AG09309 (cell line): ENCODE results near the gene HAO1.

ENCODE experiments used
- DNase-seq: peaks from one replicate; pipeline ENCODE4 v3.0.0-alpha.2; 2010; ENCODE audit warnings: low read depth
- H3K4me3 ChIP-seq: 2 replicates; pipeline ENCODE4 v1.5.1; 2011; ENCODE audit warnings: mild to moderate bottlenecking, low read depth, low read length, moderate library complexity; ENCODE audit not compliant: control insufficient read depth
- TF ChIP-seq, protein P1 (sequence below): IDR thresholded peaks from 2 replicates; pipeline ENCODE4 v1.5.1; 2011; ENCODE audit warnings: mild to moderate bottlenecking, low read depth, low read length, inconsistent platforms; ENCODE audit not compliant: insufficient read depth, control insufficient read depth; ENCODE audit errors: missing control alignments

Gene HAO1

DNA sequence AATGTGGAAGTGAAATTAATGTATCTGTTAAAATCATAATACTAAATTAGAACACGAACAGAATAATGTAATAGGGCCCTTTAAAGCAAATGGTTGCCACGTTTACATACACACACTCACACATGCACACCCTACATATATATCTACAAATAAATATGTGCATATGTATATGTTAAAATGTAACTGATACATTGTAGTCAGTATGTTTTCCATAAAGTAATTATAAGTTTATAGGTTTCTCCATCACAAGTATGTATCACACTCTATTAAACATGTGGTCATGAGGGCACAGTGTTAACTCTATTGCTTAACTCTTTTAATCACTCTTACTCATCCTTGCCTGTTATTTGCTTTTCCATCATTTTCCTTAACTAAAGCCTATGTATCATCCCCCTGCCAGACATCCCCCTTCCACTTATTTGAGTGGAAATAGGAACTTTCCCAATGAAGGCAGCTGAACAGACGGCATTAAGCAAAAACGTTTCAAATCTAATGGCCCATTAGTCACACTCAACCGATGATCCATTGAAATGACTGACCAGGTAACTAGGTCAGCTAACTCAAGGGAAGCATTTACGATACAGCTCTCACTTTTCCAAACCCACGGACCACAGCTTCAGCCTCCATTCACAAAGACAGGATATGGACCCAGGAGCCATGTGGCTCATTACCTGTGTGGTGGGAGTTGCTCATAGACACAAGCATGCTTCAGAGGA, 89.3 kb downstream of the HAO1 start:
- no peak overlapping the region for H3K4me3 ChIP-seq
- DNase-seq, result peak; percentile 17
- TF ChIP-seq, protein P1, sequence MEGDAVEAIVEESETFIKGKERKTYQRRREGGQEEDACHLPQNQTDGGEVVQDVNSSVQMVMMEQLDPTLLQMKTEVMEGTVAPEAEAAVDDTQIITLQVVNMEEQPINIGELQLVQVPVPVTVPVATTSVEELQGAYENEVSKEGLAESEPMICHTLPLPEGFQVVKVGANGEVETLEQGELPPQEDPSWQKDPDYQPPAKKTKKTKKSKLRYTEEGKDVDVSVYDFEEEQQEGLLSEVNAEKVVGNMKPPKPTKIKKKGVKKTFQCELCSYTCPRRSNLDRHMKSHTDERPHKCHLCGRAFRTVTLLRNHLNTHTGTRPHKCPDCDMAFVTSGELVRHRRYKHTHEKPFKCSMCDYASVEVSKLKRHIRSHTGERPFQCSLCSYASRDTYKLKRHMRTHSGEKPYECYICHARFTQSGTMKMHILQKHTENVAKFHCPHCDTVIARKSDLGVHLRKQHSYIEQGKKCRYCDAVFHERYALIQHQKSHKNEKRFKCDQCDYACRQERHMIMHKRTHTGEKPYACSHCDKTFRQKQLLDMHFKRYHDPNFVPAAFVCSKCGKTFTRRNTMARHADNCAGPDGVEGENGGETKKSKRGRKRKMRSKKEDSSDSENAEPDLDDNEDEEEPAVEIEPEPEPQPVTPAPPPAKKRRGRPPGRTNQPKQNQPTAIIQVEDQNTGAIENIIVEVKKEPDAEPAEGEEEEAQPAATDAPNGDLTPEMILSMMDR, result no peak

DNA sequence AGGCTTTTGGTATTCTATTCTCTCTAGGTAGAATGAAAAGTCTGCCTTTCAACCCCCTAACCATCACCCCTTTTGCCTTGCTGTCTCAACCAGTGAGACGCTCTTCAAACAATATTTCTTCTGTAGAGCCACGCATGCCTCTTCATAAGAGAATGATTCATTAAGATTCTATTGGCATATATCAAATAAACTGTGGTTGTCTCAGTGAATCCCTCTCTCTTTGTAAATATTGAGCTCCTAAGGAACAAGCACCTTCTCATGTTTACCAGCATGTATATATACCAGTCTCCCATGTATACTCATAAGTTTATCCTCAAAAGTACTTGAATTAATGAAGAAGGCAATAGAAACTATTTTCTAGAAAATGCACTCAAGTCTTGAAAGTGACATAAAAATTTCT, 90.6 kb downstream of the HAO1 start:
- TF ChIP-seq, protein P1, result no peak
- DNase-seq, result no peak
- no peak overlapping the region for H3K4me3 ChIP-seq

GRCh38 chr20:7848351-7848750, 91.9 kb downstream of the HAO1 start:
- no peak overlapping the region for H3K4me3 ChIP-seq
- TF ChIP-seq, protein P1, result no peak
- no peak for DNase-seq

DNA sequence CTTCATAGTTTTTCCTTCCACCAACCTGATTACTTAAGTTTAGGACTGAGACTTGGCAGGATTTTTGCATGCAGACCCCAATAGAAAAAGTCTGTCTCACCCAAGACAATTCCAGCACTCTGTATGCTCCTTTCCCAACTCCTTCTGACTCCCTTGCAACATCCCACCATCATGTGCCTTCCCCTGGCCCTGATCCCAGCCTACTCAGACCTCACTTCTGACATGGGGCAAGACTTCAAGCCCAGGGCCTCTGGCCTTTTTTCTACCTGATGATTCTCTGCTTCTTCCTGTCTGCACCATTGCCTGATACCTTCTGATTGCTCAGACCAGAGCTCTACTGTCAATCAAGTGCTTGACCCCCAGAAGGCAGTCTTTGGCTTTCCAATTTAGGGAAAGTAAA, 96.6 kb downstream of the HAO1 start:
- DNase-seq, result peak; percentile 20
- TF ChIP-seq, protein P1, result no peak
- no peak overlapping the region for H3K4me3 ChIP-seq

DNA sequence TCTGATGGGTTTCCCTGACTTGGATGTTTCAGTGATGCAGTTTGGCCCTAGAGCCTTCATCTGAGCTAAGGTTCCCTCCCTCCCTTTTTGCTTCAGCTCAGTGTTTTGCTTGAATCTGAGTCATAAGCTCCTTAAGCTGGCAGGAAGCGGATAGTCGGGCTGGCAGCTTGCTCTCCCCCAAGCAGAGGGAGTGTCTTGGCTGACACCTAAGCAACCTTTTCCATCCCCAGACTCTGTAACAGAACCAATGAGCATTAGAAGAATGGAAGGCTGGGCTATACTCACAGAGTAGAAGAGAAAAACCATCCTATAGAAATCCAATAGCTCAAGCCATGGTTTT, 98.3 kb downstream of the HAO1 start:
- no peak overlapping the region for H3K4me3 ChIP-seq
- TF ChIP-seq, protein P1, result no peak
- peak; percentile 64 for DNase-seq

DNA sequence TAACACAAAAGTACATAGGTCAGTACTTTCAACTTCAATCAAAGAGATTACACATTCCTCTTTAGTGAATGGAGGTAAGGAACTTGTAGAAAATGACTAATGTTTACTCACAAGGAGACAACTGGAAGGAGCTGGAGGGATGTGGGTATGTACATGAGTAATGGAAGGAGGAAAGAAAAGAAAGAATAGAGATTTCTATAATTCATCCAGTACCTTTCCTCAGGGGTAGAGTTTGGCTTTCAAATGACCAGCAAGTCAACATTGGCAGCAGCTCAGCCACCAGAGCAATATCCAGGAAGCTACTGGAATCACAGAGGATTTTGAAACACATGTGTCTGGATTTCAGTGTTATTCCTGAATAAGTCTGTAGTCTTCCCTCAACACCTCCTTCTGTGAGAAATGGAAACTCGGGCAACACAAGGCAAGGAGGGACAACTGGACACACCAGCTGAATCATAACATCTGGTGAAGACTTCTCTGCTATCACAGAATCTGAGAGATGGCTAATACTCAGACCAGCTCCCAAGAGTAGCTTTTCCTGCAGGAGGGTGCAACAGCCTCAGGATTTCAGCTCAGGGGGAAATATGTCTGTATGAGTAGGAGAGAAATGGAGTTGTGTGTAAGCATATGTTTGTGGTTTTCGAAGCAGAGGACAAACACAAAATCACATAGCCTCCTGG, 98.8 kb downstream of the HAO1 start:
- no peak overlapping the region for H3K4me3 ChIP-seq
- DNase-seq, result peak; percentile 13
- TF ChIP-seq, protein P1, result no peak
